Erythroblast (primary cell): ENCODE data around the gene BCL2.

Experiments
- GATA1 ChIP-seq: IDR thresholded peaks from 2 replicates; pipeline ENCODE4 v1.6.1; 2011; ENCODE audit warnings: low read depth, mild to moderate bottlenecking, control low read depth, low read length, moderate library complexity
- POLR2A ChIP-seq: IDR thresholded peaks from 2 replicates; pipeline ENCODE4 v1.6.1; 2011; ENCODE audit warnings: mild to moderate bottlenecking, low read length

- TF ChIP-seq POLR2A (no peak), GATA1 (no peak)
These were observed 47.7 kb downstream of the BCL2 start for GRCh38 chr18:63271881-63272299.
